CD4-positive, alpha-beta T cell (primary cell): ENCODE data around the gene SH3RF2. TPM values are rescaled to one million over a fixed set of nuclear protein-coding genes. Genes with fewer than 3 reads are reported as not detected.

Experiments used
- ATAC-seq: fragments of 200-7000 bp; cut with Tn5 transposase; one replicate; pipeline ENCODE4 v1.10.0; 2022; ENCODE audit warnings: mild to moderate bottlenecking; ENCODE audit not compliant: poor library complexity
- CTCF ChIA-PET: fragments of 350-600 bp; sonication (Branson Sonifier 250); formaldehyde crosslinking; loops from one replicate; lab custom pipeline; 2021; ENCODE audit warnings: antibody characterized with exemption, inconsistent platforms; lab: Charles Lee
- POLR2A ChIA-PET: fragments of 350-600 bp; sonication (Branson Sonifier 250); formaldehyde crosslinking; loops from one replicate; lab custom pipeline; 2021; ENCODE audit warnings: antibody characterized with exemption, inconsistent platforms; lab: Charles Lee
- DNase-seq, 14 experiments: peaks; one replicate each; pipeline ENCODE4 v3.0.0-alpha.2; 2013 to 2020; ENCODE audit warnings: mixed read lengths in 2 of 14
- H3K27ac ChIP-seq, 2 donors: one replicate each; pipeline versions ENCODE4 v1.5.1 to v1.7.0; 2013; ENCODE audit warnings: low read length in 2 of 2, low read depth in 1 of 2, mild to moderate bottlenecking in 1 of 2
- H3K27me3 ChIP-seq, 2 experiments: 1 replicate in 1 of 2; 2 replicates in 1 of 2; pipeline versions ENCODE4 v1.6.1 to v1.7.0; 2013; ENCODE audit warnings: low read length in 2 of 2, control low read depth in 1 of 2, mild to moderate bottlenecking in 1 of 2, moderate library complexity in 1 of 2; ENCODE audit not compliant: insufficient read depth in 2 of 2, control insufficient read depth in 1 of 2
- H3K36me3 ChIP-seq: one replicate; pipeline ENCODE4 v1.6.1; 2013; ENCODE audit warnings: low read length, control low read depth; ENCODE audit not compliant: insufficient read depth
- H3K4me1 ChIP-seq: one replicate; pipeline ENCODE4 v1.6.1; 2013; ENCODE audit warnings: low read length, control low read depth; ENCODE audit not compliant: insufficient read depth
- H3K4me3 ChIP-seq: one replicate; pipeline ENCODE4 v1.5.1; 2013; ENCODE audit warnings: mild to moderate bottlenecking, low read length, moderate library complexity
- H3K9me3 ChIP-seq, 2 experiments: 1 replicate in 1 of 2; 2 replicates in 1 of 2; pipeline versions ENCODE4 v1.6.1 to v1.7.0; 2013; ENCODE audit warnings: low read length in 2 of 2, mild to moderate bottlenecking in 2 of 2, control low read depth in 1 of 2, moderate library complexity in 1 of 2; ENCODE audit not compliant: control insufficient read depth in 1 of 2, insufficient read depth in 1 of 2
- H3K27ac Mint-ChIP-seq: one replicate; pipeline ENCODE4 v1.8.0; 2020; ENCODE audit warnings: mixed read lengths
- H3K27me3 Mint-ChIP-seq: one replicate; pipeline ENCODE4 v1.8.0; 2021; ENCODE audit warnings: mixed read lengths
- H3K36me3 Mint-ChIP-seq: one replicate; pipeline ENCODE4 v1.8.0; 2021; ENCODE audit warnings: low read depth, mixed read lengths
- H3K4me1 Mint-ChIP-seq: one replicate; pipeline ENCODE4 v1.8.0; 2021; ENCODE audit warnings: low read depth, mixed read lengths
- H3K4me3 Mint-ChIP-seq: one replicate; pipeline ENCODE4 v1.8.0; 2020; ENCODE audit warnings: mild to moderate bottlenecking, mixed read lengths
- H3K9me3 Mint-ChIP-seq: one replicate; pipeline ENCODE4 v1.8.0; 2020; ENCODE audit warnings: mixed read lengths
- intact Hi-C, 2 experiments: fragments of 100-400 bp; cut with DNase I in 1 of 2; cut with micrococcal nuclease in 1 of 2; formaldehyde crosslinking; loops; one replicate each; pipeline versions ENCODE4 v1.15.1 to v1.9.0; 2023 to 2025; cut with DNase I, micrococcal nuclease
- total RNA-seq, 174 experiments: library from RNA in 2 of 174; stranded (reverse) in 2 of 174; gene quantifications; one replicate each; pipeline ENCODE4 v1.2.3 and lab custom pipeline; 2021 to 2026
- TF ChIP-seq, protein P1 (sequence below): fragments of 200-600 bp; IDR thresholded peaks from one replicate; pipeline ENCODE4 v1.8.0; 2022; ENCODE audit warnings: antibody characterized with exemption, mild to moderate bottlenecking

SH3RF2 gene
- total RNA-seq, 2 experiments from 2014 or later, result 0.11 to 0.42 TPM

DNA sequence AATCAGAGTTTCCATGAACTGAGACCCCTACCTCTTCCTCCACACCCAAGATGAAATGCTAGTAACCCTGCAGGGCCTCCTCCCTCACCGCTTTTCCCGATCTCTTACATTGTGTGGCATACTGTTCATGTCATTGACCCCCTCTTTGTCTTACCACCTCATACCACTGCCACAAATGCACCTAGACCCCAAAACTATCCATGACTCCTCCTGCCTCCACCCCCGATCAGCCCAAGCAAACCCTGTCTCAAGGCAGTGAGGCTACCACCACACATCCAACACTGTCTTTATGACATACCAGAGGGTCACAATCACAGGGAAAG lies 113.3 kb downstream of the SH3RF2 start:
- Mint-ChIP-seq H3K4me3 (no peak overlapping the region), H3K9me3 (no peaks in the 10 kb centered on the region), H3K36me3 (no peaks in the 10 kb centered on the region), H3K4me1 (no peaks in the 10 kb centered on the region), H3K27ac (no peak overlapping the region), H3K27me3 (no peaks in the 10 kb centered on the region)
- no peak overlapping the region for H3K4me3 ChIP-seq
- intact Hi-C loops, result no loop called here
- H3K36me3 ChIP-seq, result no peaks in the 10 kb centered on the region
- TF ChIP-seq, protein P1, sequence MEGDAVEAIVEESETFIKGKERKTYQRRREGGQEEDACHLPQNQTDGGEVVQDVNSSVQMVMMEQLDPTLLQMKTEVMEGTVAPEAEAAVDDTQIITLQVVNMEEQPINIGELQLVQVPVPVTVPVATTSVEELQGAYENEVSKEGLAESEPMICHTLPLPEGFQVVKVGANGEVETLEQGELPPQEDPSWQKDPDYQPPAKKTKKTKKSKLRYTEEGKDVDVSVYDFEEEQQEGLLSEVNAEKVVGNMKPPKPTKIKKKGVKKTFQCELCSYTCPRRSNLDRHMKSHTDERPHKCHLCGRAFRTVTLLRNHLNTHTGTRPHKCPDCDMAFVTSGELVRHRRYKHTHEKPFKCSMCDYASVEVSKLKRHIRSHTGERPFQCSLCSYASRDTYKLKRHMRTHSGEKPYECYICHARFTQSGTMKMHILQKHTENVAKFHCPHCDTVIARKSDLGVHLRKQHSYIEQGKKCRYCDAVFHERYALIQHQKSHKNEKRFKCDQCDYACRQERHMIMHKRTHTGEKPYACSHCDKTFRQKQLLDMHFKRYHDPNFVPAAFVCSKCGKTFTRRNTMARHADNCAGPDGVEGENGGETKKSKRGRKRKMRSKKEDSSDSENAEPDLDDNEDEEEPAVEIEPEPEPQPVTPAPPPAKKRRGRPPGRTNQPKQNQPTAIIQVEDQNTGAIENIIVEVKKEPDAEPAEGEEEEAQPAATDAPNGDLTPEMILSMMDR, result no peak
- DNase-seq (no peak), ATAC-seq (no peak)
- no peak overlapping the region for H3K27ac ChIP-seq
- peaks cover 0 to 2% of the 10 kb centered on the region in 2 experiments for H3K27me3 ChIP-seq
- no peaks in the 10 kb centered on the region for H3K9me3 ChIP-seq
- ChIA-PET CTCF (no interaction called here), POLR2A (no interaction called here)
- H3K4me1 ChIP-seq, result no peaks in the 10 kb centered on the region

DNA sequence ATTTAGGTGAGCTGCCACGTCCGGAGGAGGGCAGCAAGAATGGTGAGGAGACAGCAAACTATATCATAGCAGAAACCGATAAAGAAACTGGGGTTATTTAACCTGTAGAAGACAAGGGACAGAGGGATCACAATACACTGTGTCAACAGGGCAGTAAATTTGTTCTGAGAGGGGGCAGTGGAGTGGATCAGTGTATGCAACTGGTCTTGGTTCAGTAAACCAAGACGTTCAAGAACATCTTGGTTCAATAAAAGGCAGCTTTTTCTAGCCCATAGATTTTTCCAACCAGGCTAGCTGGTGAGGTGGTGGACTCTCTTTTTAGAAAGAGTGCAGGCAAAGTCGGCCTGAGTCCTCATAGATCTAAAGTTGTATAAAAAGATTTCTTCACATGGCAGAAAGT lies 113.7 kb downstream of the SH3RF2 start:
- H3K27me3 ChIP-seq, result no peaks in the 10 kb centered on the region
- TF ChIP-seq, protein P1, result no peak
- no peaks in the 10 kb centered on the region for H3K9me3 ChIP-seq
- no peaks in the 10 kb centered on the region for H3K27me3 Mint-ChIP-seq
- CTCF ChIA-PET, result no interaction called here
- no peaks in the 10 kb centered on the region for H3K36me3 ChIP-seq
- intact Hi-C loops, result no loop called here
- POLR2A ChIA-PET, result no interaction called here
- DNase-seq, result no peak
- H3K36me3 Mint-ChIP-seq, result no peaks in the 10 kb centered on the region
- no peak overlapping the region for H3K4me3 Mint-ChIP-seq
- no peaks in the 10 kb centered on the region for H3K4me1 Mint-ChIP-seq
- no peak for ATAC-seq
- H3K27ac Mint-ChIP-seq, result no peak overlapping the region
- H3K9me3 Mint-ChIP-seq, result no peaks in the 10 kb centered on the region
- no peaks in the 10 kb centered on the region for H3K4me1 ChIP-seq
- H3K27ac ChIP-seq, result no peak overlapping the region
- no peak overlapping the region for H3K4me3 ChIP-seq

DNA sequence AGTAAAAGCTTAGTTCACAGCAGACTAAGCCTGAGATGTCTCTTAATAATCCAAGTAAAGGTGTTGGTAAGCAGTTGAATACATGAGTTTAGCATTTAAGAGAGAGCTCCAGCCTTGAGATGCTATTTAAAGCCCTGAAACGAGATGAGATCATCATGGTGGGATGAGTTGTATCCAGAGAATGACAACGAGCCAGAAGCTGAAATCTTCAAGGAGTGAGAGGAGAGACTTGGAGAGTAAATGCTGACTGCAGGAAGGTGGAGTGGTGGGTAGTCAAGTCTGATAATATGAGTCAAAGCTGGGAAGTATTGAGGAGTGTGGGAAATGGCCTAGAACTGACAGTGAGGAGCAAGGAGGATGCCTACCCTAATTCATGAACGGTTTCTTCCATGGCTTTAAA lies 115.3 kb downstream of the SH3RF2 start:
- no peak for ATAC-seq
- Mint-ChIP-seq H3K27me3 (no peaks in the 10 kb centered on the region), H3K27ac (no peak overlapping the region), H3K36me3 (no peaks in the 10 kb centered on the region), H3K9me3 (no peaks in the 10 kb centered on the region), H3K4me1 (no peaks in the 10 kb centered on the region), H3K4me3 (no peak overlapping the region)
- ChIA-PET CTCF (no interaction called here), POLR2A (no interaction called here)
- no peak overlapping the region for H3K4me3 ChIP-seq
- intact Hi-C loops, result no loop called here
- no peak overlapping the region for H3K27ac ChIP-seq
- no peaks in the 10 kb centered on the region for H3K36me3 ChIP-seq
- no peaks in the 10 kb centered on the region for H3K9me3 ChIP-seq
- TF ChIP-seq, protein P1, result no peak
- DNase-seq, result no peak
- H3K27me3 ChIP-seq, result no peaks in the 10 kb centered on the region
- H3K4me1 ChIP-seq, result no peaks in the 10 kb centered on the region
